ENCODE measurements around the gene NIP7. TPM values are rescaled to one million over a fixed set of nuclear protein-coding genes. Genes with fewer than 3 reads are reported as not detected.

NIP7 gene
- total and polyA plus RNA-seq, 2 donors from 2014 or later = 9.9 to 20.2 TPM

GRCh38 chr16:69315486-69316311, 23.9 kb upstream of the NIP7 start:
- Histone ChIP-seq H3K36me3 (ENCODE audit: control insufficient read depth in 2 of 3, insufficient read depth in 3 of 3, low read length in 3 of 3) (peaks cover 4 to 41% (median 33%) of the 10 kb centered on the region in 3 donors), H3K9me3 (ENCODE audit: control insufficient read depth in 2 of 3, insufficient read depth in 1 of 3, low read length in 3 of 3) (no peaks in the 10 kb centered on the region), H3K27me3 (ENCODE audit: control insufficient read depth, insufficient read depth, low read length) (no peaks in the 10 kb centered on the region), H3K4me1 (ENCODE audit: control insufficient read depth in 2 of 3, insufficient read depth in 2 of 3, low read depth in 1 of 3, low read length in 3 of 3) (peaks cover 0 to 7% (median 2%) of the 10 kb centered on the region in 3 donors), H3K4me3 (ENCODE audit: low read length in 3 of 3) (no peak overlapping the region), H3K27ac (ENCODE audit: low read depth in 2 of 2, low read length in 2 of 2) (no peak overlapping the region), H3K9ac (ENCODE audit: low read length in 3 of 3) (no peak overlapping the region)
- TF ChIP-seq CTCF (IDR thresholded peaks at IDR 0.05; ENCODE audit: borderline replicate concordance, extremely low read depth, insufficient read depth) = no peak
- intact Hi-C loops (cut with DNase I) = no loop called here
- FAIRE-seq (no peak), DNase-seq (no peak)

DNA sequence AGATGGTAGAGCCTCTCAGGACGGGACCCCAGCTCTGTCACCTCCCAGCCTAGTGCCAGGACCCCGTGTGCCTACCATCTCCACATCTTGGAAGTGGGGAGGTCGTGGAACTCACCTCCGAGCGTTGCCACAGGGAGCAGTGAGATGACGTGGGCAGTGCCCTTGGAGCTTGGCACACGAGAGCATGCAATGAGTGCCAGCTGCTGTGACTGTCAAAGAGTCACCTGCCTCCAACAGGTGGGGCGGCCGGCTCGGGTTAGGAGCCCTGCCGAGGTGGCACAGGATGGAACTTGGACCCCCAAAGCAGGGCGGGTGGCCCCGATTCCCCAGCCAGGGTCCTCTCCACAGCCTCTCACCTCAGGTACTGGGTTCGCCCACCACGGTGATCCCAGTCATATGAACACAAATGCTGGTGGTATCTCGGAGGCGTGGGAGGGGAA, 23.0 kb upstream of the NIP7 start:
- H3K4me3 ChIP-seq (ENCODE audit: low read length in 3 of 3) = no peak overlapping the region
- no peaks in the 10 kb centered on the region for H3K9me3 ChIP-seq (ENCODE audit: control insufficient read depth in 2 of 3, insufficient read depth in 1 of 3, low read length in 3 of 3)
- intact Hi-C loops (cut with DNase I) = no loop called here
- no peak overlapping the region for H3K9ac ChIP-seq (ENCODE audit: low read length in 3 of 3)
- TF ChIP-seq CTCF (IDR thresholded peaks at IDR 0.05; ENCODE audit: borderline replicate concordance, extremely low read depth, insufficient read depth) = no peak
- DNase-seq (no peak), FAIRE-seq (no peak)
- H3K27me3 ChIP-seq (ENCODE audit: control insufficient read depth, insufficient read depth, low read length) = no peaks in the 10 kb centered on the region
- peaks cover 4 to 50% (median 41%) of the 10 kb centered on the region in 3 donors for H3K36me3 ChIP-seq (ENCODE audit: control insufficient read depth in 2 of 3, insufficient read depth in 3 of 3, low read length in 3 of 3)
- H3K27ac ChIP-seq (ENCODE audit: low read depth in 2 of 2, low read length in 2 of 2) = no peak overlapping the region
- peaks cover 0 to 6% (median 2%) of the 10 kb centered on the region in 3 donors for H3K4me1 ChIP-seq (ENCODE audit: control insufficient read depth in 2 of 3, insufficient read depth in 2 of 3, low read depth in 1 of 3, low read length in 3 of 3)

- peaks cover 7 to 60% (median 50%) of the 10 kb centered on the region in 3 donors for H3K36me3 ChIP-seq (ENCODE audit: control insufficient read depth in 2 of 3, insufficient read depth in 3 of 3, low read length in 3 of 3)
- no peak for FAIRE-seq
- H3K4me3 ChIP-seq (ENCODE audit: low read length in 3 of 3) = no peak overlapping the region
- intact Hi-C loops (cut with DNase I) = no loop called here
- H3K27ac ChIP-seq (ENCODE audit: low read depth in 2 of 2, low read length in 2 of 2) = no peak overlapping the region
- DNase-seq = no peak
- H3K4me1 ChIP-seq (ENCODE audit: control insufficient read depth in 2 of 3, insufficient read depth in 2 of 3, low read depth in 1 of 3, low read length in 3 of 3) = peaks cover 0 to 6% (median 3%) of the 10 kb centered on the region in 3 donors
- H3K9ac ChIP-seq (ENCODE audit: low read length in 3 of 3) = no peak overlapping the region
- TF ChIP-seq CTCF (IDR thresholded peaks at IDR 0.05; ENCODE audit: borderline replicate concordance, extremely low read depth, insufficient read depth) = no peak
- no peaks in the 10 kb centered on the region for H3K27me3 ChIP-seq (ENCODE audit: control insufficient read depth, insufficient read depth, low read length)
- H3K9me3 ChIP-seq (ENCODE audit: control insufficient read depth in 2 of 3, insufficient read depth in 1 of 3, low read length in 3 of 3) = no peaks in the 10 kb centered on the region
Measured at GRCh38 chr16:69318177-69318910, 21.2 kb upstream of the NIP7 start.
